ENCODE results near the gene FBXL13.

- TF ChIP-seq EZH2 (IDR thresholded peaks at IDR 0.05; ENCODE audit: insufficient read depth, poor library complexity, severe bottlenecking) (no peak), EZH2phosphoT487 (IDR thresholded peaks at IDR 0.05; ENCODE audit: insufficient read depth, low read depth) (no peak)
These were observed 156.9 kb downstream of the FBXL13 start for GRCh38 chr7:102917436-102918353.

Measured in GM23248 (cell line).